Right atrium auricular region (tissue), 2 donors: ENCODE measurements around the gene MRPL19. TPM values are rescaled to one million over a fixed set of nuclear protein-coding genes. Genes with fewer than 3 reads are reported as not detected.

Source experiments
- DNase-seq: peaks from one replicate; pipeline ENCODE4 v3.0.0-alpha.2; 2019; ENCODE audit warnings: low spot score
- H3K27ac ChIP-seq, 2 donors: fragments of 200-600 bp; sonication (generic); 1 replicate in 1 of 2; 2 replicates in 1 of 2; pipeline ENCODE4 v1.5.1; 2016 to 2019
- H3K27me3 ChIP-seq, 2 donors: fragments of 200-600 bp; sonication (generic); one replicate each; pipeline versions ENCODE4 v1.5.1 to v1.6.0; 2017 to 2019
- H3K36me3 ChIP-seq: fragments of 200-600 bp; sonication (generic); one replicate; pipeline ENCODE4 v1.5.1; 2016
- H3K4me1 ChIP-seq, 2 donors: fragments of 200-600 bp; sonication (generic); one replicate each; pipeline versions ENCODE4 v1.5.1 to v1.6.0; 2017 to 2019
- H3K4me3 ChIP-seq, 2 donors: fragments of 200-600 bp; sonication (generic); 1 replicate in 1 of 2; 2 replicates in 1 of 2; pipeline ENCODE4 v1.5.1; 2017 to 2019; ENCODE audit warnings: mild to moderate bottlenecking in 1 of 2, moderate library complexity in 1 of 2
- H3K9me3 ChIP-seq, 2 donors: fragments of 200-600 bp; sonication (generic); one replicate each; pipeline ENCODE4 v1.5.1; 2019
- CTCF ChIP-seq, 2 donors: fragments of 200-600 bp; sonication (generic); IDR thresholded peaks; one replicate each; pipeline ENCODE4 v1.5.1; 2019; ENCODE audit warnings: antibody characterized with exemption in 2 of 2
- total RNA-seq, 2 donors: library from RNA; depleted of rRNA; stranded (reverse); fragments of >200 nt; gene quantifications; one replicate each; pipeline ENCODE4 v1.1.0, GENCODE V29; 2016

MRPL19 gene
- total RNA-seq, 2 donors from 2014 or later, result 17.3 to 51.8 TPM

GRCh38 chr2:75602724-75603342 is 43.8 kb upstream of the MRPL19 start:
- no peak overlapping the region for H3K4me3 ChIP-seq
- no peak overlapping the region for H3K27ac ChIP-seq
- H3K4me1 ChIP-seq, result no peaks in the 10 kb centered on the region
- H3K36me3 ChIP-seq, result no peaks in the 10 kb centered on the region
- no peaks in the 10 kb centered on the region for H3K27me3 ChIP-seq
- no peak for DNase-seq
- H3K9me3 ChIP-seq, result no peaks in the 10 kb centered on the region
- no peak for TF ChIP-seq CTCF (IDR thresholded peaks at IDR 0.05)

GRCh38 chr2:75603477-75603876 is 43.1 kb upstream of the MRPL19 start:
- Histone ChIP-seq H3K4me1 (no peaks in the 10 kb centered on the region), H3K4me3 (no peak overlapping the region), H3K27me3 (no peaks in the 10 kb centered on the region), H3K36me3 (no peaks in the 10 kb centered on the region), H3K9me3 (no peaks in the 10 kb centered on the region), H3K27ac (no peak overlapping the region)
- no peak for TF ChIP-seq CTCF (IDR thresholded peaks at IDR 0.05)
- DNase-seq, result no peak

- no peaks in the 10 kb centered on the region for H3K9me3 ChIP-seq
- no peaks in the 10 kb centered on the region for H3K27me3 ChIP-seq
- TF ChIP-seq CTCF (IDR thresholded peaks at IDR 0.05), result no peak
- peaks cover 0 to 4% of the 10 kb centered on the region in 2 donors for H3K4me1 ChIP-seq
- H3K36me3 ChIP-seq, result no peaks in the 10 kb centered on the region
- H3K4me3 ChIP-seq, result no peak overlapping the region
- H3K27ac ChIP-seq, result no peak overlapping the region
- DNase-seq, result no peak
Observed at GRCh38 chr2:75604484-75604883, 42.1 kb upstream of the MRPL19 start.

GRCh38 chr2:75605770-75606529 is 40.6 kb upstream of the MRPL19 start:
- Histone ChIP-seq H3K4me3 (no peak overlapping the region), H3K4me1 (peaks cover 0 to 4% of the 10 kb centered on the region in 2 donors), H3K27me3 (no peaks in the 10 kb centered on the region), H3K9me3 (no peaks in the 10 kb centered on the region), H3K27ac (no peak overlapping the region), H3K36me3 (no peaks in the 10 kb centered on the region)
- DNase-seq, result no peak
- no peak for TF ChIP-seq CTCF (IDR thresholded peaks at IDR 0.05)

GRCh38 chr2:75606761-75607399 is 39.7 kb upstream of the MRPL19 start:
- no peaks in the 10 kb centered on the region for H3K27me3 ChIP-seq
- DNase-seq, result no peak
- peaks cover 0 to 4% of the 10 kb centered on the region in 2 donors for H3K4me1 ChIP-seq
- no peak overlapping the region for H3K4me3 ChIP-seq
- no peak overlapping the region for H3K27ac ChIP-seq
- H3K36me3 ChIP-seq, result no peaks in the 10 kb centered on the region
- H3K9me3 ChIP-seq, result no peaks in the 10 kb centered on the region
- TF ChIP-seq CTCF (IDR thresholded peaks at IDR 0.05), result no peak
